Calu3 (cell line): ENCODE results near the gene BIRC2. TPM values are rescaled to one million over a fixed set of nuclear protein-coding genes. Genes with fewer than 3 reads are reported as not detected.

Experiments used
- BruUV-seq: library from RNA; stranded (reverse); fragments of 400-500 nt; replicated peaks from 2 replicates; lab custom pipeline; 2021; lab: Mats Ljungman, UMichigan
- CTCF ChIA-PET: fragments of 300-600 bp; sonication (Branson Sonifier 250); formaldehyde crosslinking; loops from one replicate; lab custom pipeline; 2022; ENCODE audit warnings: antibody characterized with exemption; lab: Charles Lee
- DNase-seq: peaks from one replicate; pipeline ENCODE4 v3.0.0; 2022
- H3K27ac Mint-ChIP-seq: one replicate; pipeline ENCODE4 v1.8.0; 2022; ENCODE audit warnings: mixed read lengths; ENCODE audit not compliant: unreplicated experiment
- H3K27me3 Mint-ChIP-seq: one replicate; pipeline ENCODE4 v1.8.0; 2022; ENCODE audit warnings: mixed read lengths; ENCODE audit not compliant: unreplicated experiment
- H3K36me3 Mint-ChIP-seq: one replicate; pipeline ENCODE4 v1.8.0; 2022; ENCODE audit warnings: mild to moderate bottlenecking, moderate library complexity, mixed read lengths; ENCODE audit not compliant: insufficient read depth, unreplicated experiment
- H3K4me1 Mint-ChIP-seq: one replicate; pipeline ENCODE4 v1.8.0; 2022; ENCODE audit warnings: mild to moderate bottlenecking, low read depth, mixed read lengths; ENCODE audit not compliant: unreplicated experiment
- H3K4me3 Mint-ChIP-seq: one replicate; pipeline ENCODE4 v1.8.0; 2022; ENCODE audit warnings: mild to moderate bottlenecking, low read depth, moderate library complexity, mixed read lengths; ENCODE audit not compliant: unreplicated experiment
- H3K9me3 Mint-ChIP-seq: one replicate; pipeline ENCODE4 v1.8.0; 2022; ENCODE audit warnings: low read depth, mixed read lengths; ENCODE audit not compliant: unreplicated experiment
- intact Hi-C: fragments of 100-400 bp; cut with micrococcal nuclease; formaldehyde crosslinking; loops from one replicate; pipeline ENCODE4 v1.10.0; 2022; ENCODE audit not compliant: unreplicated experiment
- total RNA-seq: library from RNA; stranded (reverse); gene quantifications from 2 replicates; pipeline ENCODE4 v1.2.3, GENCODE V29; 2022
- TF ChIP-seq, protein P1 (sequence below): fragments of 200-600 bp; IDR thresholded peaks from one replicate; pipeline ENCODE4 v1.8.0; 2022; ENCODE audit warnings: antibody characterized with exemption; ENCODE audit not compliant: unreplicated experiment

The BIRC2 gene
- total RNA-seq, 1 experiment from 2014 or later = 32.6 TPM

DNA sequence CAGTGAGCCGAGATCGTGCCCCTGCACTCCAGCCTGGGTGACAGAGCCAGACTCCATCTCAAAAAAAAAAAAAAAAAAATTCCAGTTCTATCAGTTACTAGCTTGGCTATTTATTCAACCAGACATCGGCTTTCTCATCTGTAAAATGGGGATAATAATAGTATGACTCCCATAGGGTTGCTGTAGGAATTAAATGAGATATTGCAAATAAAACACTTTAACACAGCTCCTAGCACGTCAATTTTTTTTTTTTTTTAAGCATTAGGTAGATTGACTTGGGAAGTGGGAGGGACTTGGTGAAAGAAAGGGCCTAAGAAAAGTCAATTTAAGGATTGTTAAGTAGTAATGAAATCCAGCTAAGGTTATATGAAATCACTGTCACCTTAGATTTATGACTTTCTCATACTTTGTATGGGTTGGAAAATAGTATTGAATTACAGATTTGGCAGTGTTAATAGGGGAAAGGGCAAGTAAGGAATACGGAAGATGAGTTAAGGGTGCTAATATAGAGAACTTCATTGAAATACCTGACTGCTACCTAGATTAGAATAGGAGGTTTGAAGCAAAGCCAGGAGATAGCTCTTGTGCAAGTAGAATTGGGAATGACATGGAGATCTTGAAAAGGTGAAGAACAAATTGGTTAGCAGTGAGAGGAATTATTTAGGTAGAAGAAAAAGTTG lies 28.8 kb downstream of the BIRC2 start:
- H3K27me3 Mint-ChIP-seq = no peaks in the 10 kb centered on the region

DNA sequence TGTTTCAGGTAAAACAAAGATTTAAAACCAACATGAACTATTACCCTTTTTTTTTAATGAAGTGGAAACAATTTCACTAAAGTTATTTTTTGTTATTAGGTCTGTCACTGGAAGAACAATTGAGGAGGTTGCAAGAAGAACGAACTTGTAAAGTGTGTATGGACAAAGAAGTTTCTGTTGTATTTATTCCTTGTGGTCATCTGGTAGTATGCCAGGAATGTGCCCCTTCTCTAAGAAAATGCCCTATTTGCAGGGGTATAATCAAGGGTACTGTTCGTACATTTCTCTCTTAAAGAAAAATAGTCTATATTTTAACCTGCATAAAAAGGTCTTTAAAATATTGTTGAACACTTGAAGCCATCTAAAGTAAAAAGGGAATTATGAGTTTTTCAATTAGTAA lies 30.9 kb downstream of the BIRC2 start:
- Mint-ChIP-seq H3K27me3 (no peaks in the 10 kb centered on the region), H3K27ac (no peak overlapping the region), H3K36me3 (peaks cover 20% of the 10 kb centered on the region), H3K4me3 (no peak overlapping the region), H3K4me1 (peaks cover 9% of the 10 kb centered on the region), H3K9me3 (no peaks in the 10 kb centered on the region)
- no peak for DNase-seq
- TF ChIP-seq, protein P1, sequence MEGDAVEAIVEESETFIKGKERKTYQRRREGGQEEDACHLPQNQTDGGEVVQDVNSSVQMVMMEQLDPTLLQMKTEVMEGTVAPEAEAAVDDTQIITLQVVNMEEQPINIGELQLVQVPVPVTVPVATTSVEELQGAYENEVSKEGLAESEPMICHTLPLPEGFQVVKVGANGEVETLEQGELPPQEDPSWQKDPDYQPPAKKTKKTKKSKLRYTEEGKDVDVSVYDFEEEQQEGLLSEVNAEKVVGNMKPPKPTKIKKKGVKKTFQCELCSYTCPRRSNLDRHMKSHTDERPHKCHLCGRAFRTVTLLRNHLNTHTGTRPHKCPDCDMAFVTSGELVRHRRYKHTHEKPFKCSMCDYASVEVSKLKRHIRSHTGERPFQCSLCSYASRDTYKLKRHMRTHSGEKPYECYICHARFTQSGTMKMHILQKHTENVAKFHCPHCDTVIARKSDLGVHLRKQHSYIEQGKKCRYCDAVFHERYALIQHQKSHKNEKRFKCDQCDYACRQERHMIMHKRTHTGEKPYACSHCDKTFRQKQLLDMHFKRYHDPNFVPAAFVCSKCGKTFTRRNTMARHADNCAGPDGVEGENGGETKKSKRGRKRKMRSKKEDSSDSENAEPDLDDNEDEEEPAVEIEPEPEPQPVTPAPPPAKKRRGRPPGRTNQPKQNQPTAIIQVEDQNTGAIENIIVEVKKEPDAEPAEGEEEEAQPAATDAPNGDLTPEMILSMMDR = no peak
- TSS peak; percentile 40 for BruUV-seq
- CTCF ChIA-PET = no interaction called here
- intact Hi-C loops = no loop called here

More for the DNA sequence above, 28.8 kb downstream of the BIRC2 start:
- CTCF ChIA-PET = no interaction called here
- no peak overlapping the region for H3K4me3 Mint-ChIP-seq
- H3K9me3 Mint-ChIP-seq = no peaks in the 10 kb centered on the region
- DNase-seq = no peak
- intact Hi-C loops = no loop called here
- no peak overlapping the region for H3K27ac Mint-ChIP-seq
- H3K36me3 Mint-ChIP-seq = peaks cover 20% of the 10 kb centered on the region
- TF ChIP-seq, protein P1 = no peak
- peaks cover 9% of the 10 kb centered on the region for H3K4me1 Mint-ChIP-seq
- no TSS peak for BruUV-seq

DNA sequence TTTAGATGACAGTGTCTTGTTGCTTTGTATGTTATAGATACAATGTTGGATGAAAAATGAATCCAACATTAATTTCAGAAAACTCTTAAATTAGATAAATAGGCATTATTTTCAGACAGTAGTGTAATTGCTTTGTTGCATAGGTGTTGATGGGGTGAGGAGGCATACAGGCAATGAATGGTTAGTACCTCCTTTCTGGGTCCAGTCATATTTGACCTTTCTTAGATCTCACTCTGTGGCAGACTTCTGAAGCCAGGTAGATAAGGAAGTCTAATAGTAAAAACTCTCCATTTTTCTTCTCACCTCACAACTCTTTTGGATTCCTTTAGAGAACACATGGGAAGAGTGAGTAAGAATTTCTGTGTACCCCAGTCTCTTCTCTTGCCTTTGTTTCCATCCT lies 31.8 kb downstream of the BIRC2 start:
- Mint-ChIP-seq H3K4me1 (peaks cover 9% of the 10 kb centered on the region), H3K27ac (no peak overlapping the region), H3K4me3 (no peak overlapping the region), H3K27me3 (no peaks in the 10 kb centered on the region), H3K36me3 (peaks cover 20% of the 10 kb centered on the region), H3K9me3 (no peaks in the 10 kb centered on the region)
- intact Hi-C loops = no loop called here
- DNase-seq = no peak
- CTCF ChIA-PET = no interaction called here
- TF ChIP-seq, protein P1 = no peak
- BruUV-seq = no TSS peak

DNA sequence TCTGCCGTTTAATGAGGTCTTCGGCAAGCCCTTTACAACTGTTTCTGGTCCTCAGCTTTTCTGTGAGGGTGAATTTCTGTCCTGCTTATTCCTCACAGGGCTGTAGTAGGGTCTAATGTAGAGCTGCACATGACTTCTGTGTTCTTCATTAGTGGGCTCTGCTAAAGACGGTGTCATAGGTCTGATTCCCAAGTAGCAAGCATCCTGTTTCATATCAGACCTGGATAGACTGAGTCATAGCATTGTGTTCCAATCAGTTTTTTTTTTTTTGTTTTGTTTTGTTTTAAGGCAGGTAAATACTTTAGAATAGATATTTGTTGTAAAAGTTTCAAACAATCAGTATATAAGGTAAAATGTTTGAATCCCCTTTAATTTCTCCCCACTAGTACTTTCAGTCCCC lies 35.4 kb downstream of the BIRC2 start:
- H3K4me1 Mint-ChIP-seq = no peaks in the 10 kb centered on the region
- TF ChIP-seq, protein P1 = no peak
- no peak overlapping the region for H3K4me3 Mint-ChIP-seq
- DNase-seq = no peak
- peaks cover 15% of the 10 kb centered on the region for H3K36me3 Mint-ChIP-seq
- no peaks in the 10 kb centered on the region for H3K27me3 Mint-ChIP-seq
- no peak overlapping the region for H3K27ac Mint-ChIP-seq
- no peaks in the 10 kb centered on the region for H3K9me3 Mint-ChIP-seq
- CTCF ChIA-PET = no interaction called here
- no TSS peak for BruUV-seq
- intact Hi-C loops = no loop called here
